Measurements from ENCODE around the gene TMEM215.
"Not testable (repeated sequence)": the region's sequence is repeated elsewhere in the genome, so short reads cannot be mapped to it uniquely, and the experiment has no call there.

Gene TMEM215, protein sequence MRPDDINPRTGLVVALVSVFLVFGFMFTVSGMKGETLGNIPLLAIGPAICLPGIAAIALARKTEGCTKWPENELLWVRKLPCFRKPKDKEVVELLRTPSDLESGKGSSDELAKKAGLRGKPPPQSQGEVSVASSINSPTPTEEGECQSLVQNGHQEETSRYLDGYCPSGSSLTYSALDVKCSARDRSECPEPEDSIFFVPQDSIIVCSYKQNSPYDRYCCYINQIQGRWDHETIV
- total RNA-seq = 0 to 0.04 reads per million in 2 donors

DNA sequence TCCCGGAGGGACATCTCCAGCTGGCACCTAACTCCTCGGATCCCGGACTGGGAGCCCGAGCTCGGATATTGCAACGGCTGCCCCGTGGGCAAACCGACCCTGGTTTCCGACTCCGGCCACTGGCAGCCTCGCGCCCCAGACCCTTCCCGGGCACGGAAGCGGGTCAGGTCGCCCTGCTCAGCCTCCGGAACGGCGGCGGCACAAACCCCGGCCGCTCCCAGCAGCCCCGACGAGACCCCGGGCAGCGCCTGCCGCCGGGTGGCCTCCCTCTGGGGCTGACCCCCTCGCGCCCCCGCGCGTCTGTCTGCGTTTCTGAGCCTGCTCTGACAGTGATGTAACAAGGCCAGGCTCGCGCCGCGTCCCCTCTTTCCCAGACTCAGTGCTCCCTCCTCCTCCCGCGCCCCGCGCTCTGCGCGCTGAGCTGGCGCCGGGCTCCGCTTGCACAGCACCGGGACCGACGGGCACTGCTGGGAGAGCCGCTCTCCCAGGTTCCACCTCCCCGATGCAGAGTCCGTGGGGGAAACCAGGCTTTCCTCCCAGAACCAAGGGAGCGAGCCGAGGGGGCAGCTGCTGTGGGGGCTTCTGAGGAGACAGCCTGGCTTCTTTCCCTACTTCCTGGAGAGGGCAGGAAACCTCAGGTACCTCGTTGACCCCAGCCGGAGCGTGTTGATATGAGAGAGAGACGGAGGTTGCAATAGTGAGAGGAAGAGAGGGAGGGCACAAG is at the start of gene TMEM215:
Gene TMEM215 (plus strand): TSS at position 373 of the 724 bp plus-strand sequence. CDS start 644 bp downstream, outside the sequence.
- DNase-seq = peak; percentile 7

DNA sequence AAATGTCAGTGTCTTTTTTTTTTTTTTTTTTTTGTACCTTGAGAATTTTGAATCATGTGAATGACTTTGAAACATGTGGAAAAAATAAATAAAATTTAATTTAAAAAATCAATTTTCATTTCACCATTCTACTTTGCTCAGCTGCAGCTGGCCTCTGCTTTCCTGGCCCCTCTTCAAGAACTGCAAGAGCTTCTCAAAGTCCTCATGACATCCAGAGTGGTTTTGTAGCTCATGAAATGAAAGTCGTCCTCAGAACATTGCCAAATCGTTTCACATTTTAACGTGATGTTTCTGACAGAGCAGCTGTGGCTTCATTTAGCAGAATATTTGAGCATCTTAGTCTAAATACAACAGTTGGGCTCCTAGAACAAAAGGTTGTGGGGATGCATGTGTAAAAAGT is 47.9 kb upstream of the TMEM215 start:
- DNase-seq = no peak

DNA sequence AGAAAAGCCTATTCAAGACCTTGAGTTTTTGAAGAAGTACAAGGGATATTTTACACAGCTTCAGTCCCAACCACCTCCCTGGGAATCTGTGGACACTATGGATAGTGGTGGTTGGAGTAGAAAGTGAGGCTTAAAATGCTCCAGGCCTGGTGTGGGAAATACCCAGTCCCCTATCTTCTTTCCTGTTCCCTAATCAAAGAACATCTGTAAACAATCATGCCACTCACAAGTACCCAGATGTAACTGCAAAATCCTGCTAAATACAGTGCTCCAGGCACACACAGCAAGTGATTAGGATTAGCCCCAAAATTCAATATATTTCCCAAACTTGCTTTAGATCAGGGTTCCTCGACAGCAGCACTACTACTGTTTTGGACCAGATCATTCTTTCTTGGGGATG is 46.0 kb upstream of the TMEM215 start:
- DNase-seq = no peak

DNA sequence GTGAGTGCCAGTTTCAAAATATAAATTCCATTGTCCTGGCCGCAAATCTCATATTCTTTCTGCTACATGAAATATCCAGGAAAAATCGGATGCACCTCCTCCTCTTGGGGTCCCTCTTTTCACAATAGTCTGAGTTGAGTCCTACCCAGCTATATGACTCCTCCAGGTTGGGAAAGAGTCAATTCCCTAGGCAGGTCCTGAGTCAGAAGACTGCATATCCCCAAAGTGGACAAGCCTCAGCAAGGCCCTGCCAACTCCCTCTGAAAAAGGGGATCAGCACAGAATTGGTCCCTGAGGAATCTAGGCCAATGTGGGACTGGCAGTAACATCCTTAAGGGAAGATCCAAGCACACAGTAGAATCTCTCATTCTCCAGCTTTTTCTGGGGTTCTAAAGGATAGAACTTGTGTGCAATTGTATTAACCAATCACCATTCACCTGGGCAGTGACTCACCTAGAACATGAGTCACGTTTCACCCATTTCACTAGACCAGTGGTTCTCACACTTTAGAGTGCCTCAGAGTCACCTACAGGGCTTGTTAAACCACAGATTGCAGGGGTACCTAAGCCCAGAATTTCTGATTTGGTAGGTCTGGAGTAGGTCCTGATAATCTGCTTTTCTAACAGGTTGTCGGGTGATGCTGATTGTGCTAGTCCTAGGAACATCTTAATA is 44.7 kb upstream of the TMEM215 start:
- no peak for DNase-seq

DNA sequence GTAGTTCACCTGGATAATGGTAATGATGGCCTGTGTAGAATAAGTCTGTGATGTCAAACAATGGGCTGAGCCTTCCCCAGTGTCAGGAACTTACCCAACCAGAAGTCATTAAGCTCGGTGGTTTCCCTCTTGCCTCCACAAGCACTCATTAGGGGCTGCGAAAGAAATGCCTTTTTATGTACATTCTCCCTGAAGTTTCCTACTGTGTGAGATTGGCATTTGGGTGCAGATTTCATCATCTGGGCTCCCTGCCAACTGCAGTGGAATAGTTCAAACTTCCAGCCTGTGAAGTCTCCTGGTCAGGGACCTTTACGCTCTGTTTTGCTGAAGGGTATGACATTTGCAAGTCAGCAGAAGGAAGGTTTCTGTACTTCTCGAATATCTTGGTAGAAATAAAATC is 41.6 kb upstream of the TMEM215 start:
- DNase-seq = no peak

DNA sequence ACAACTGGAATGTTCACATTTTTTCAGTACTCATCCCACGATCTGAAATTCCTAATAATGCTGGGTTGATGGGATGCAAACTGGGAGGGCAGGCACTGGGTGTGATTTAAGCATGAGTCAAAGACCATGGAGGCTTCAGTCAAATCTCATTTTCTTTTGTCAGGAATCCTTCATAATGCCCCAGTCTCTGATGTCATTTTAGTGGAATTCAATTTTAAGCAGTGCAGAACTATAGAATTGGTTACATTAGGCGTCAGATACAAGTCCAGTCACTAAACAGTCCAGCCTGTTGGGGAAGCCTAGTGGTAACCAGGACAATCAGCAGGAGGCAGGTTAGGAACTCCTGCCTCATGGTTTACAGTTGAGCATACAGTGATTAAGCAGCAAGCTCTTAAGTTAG is 41.0 kb upstream of the TMEM215 start:
- no peak for DNase-seq

DNA sequence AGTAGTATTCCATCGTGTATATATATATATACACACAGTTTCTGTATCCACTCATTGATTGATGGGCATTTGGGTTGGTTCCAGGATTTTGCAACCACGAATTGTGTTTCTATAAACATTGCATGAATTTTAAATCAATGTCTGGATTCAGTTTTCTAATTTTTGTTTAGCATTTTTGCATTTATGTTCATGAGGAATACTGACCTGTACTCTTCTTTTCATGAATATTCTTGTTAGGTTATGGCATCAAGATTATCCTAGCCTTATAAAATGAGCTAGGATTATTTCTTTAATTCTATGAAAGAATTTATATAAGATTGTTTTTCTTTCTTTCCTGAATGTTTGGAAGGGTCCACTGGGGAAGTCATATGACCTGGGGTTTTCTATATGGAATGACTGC is 35.3 kb upstream of the TMEM215 start:
- no peak for DNase-seq

DNA sequence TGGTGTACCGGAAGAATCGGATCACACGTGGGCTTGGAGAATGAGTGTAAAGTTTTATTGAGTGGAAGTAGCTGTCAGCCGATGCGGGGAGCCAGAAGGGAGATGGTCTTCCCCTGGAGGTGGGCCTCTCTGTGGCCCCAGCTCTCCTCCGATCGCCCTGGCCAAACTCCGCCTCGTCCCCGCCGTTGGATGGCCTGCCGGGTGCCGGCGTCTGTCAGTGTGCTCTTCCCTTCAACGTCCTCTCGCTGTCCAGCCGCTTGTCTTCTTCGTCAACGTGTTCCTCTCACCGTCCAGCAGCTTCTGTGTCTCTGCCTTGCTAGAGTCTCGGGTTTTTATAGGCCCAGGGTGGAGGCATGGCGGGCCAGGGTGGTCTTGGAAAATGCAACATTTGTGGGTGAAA is 27.6 kb upstream of the TMEM215 start:
- no peak for DNase-seq

DNA sequence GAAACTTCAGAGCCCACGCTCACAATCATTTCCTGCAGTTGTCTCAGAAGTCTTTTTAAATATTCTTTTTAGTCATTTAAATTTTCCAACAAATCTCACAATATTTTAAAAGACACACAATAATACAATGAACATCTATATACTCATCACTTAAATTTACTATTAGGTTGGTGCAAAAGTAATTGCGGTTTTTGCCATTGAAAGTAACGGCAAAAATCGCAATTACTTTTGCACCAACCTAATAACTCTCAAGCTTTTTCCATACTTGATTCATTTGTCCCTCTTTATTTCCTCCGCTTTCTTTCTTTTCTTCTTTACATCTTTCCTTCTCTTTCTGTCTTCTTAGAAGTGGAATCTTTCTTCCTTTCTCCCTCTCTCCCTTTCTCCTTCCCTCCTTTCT is 19.2 kb upstream of the TMEM215 start:
- no peak for DNase-seq

DNA sequence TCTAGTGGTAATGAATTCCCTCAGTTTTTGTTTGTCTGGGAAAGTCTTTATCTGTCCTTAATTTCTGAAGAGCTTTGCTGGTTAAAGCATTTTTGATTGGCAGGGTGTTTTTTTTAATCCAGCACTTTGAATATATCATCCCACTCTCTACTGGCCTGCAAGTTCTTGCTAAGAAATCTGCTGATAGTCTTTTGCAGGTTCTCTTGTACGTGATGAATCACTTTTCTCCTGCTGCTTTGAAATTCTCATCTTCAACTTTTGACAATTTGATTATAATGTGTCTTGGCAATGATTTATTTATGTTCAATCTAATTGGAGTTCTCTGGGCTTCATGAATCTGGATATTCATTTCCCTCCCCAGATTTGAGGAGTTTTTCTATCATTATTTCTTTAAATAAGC is 8.1 kb upstream of the TMEM215 start:
- no peak for DNase-seq

DNA sequence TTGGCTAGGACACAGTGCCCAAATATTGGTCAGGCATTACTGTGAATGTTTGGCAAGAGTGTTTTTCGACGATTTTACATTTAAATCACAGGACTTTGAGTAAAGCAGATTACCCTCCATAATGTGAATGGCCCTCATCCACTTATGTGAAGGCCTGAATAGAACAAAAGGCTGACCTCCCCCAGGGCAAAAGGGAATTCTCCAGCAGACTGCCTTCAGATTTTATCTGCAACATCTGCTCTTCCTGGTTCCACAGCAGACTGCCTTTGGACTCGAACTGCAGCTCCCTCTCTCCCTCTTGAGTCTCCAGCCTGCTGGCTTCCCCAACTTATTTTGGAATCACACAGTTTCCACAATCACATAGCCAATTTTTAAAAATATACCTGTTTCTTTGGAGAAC is 7.1 kb upstream of the TMEM215 start:
- no peak for DNase-seq

DNA sequence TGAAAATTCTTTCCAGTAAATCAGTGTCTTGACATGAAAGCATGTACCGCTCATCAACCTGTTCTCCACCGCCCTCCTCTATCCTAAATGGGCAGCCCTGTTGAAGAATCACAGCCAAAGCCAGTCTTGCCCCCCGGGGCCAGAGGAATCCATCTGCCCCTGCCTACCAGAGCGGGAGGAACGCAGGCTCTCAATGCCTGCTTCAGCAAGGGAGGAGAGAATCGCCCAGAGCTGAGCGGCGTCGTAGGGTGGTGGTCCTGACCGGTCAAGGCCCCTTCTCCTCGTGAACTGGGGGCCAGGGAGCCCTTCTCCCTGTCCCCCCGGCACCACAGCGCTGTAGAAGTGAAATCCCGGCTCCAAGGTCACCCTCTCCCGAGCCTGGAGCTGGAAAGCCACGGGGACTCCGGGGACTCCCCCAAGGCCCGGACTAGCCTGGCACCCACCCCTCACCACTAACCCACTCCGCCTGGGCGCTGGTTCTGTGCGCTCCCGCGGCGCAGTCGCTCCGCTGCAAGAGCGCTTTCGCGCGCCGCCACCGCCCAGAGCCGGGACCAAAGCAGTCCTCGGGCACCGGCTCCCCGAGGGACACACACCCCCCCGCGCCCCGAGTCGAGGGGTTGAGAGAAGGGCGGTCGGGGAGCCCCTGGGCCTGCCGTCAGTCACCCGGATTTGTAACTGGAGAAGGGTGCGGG is 718 bp upstream of the TMEM215 start:
- DNase-seq = peak; percentile 5

DNA sequence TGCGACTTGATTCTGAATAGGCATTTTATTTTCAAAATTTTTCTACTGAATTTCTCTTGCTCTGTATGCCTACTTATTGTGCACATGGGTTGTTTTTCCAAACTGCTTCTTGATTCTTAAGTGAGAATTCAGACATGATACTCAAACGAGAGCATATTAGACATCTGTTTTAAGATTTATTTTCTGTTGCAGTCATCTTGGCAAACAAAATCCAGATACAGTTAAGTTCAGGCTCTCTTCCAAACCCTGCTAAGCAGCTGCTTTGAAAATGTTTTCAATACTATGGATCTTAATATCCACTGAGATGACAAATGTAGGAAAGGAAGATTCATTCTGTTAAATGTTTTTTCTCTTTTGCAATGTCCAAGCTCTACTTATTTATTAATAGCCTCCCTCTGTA is 4.5 kb downstream of the TMEM215 start:
- DNase-seq = no peak

DNA sequence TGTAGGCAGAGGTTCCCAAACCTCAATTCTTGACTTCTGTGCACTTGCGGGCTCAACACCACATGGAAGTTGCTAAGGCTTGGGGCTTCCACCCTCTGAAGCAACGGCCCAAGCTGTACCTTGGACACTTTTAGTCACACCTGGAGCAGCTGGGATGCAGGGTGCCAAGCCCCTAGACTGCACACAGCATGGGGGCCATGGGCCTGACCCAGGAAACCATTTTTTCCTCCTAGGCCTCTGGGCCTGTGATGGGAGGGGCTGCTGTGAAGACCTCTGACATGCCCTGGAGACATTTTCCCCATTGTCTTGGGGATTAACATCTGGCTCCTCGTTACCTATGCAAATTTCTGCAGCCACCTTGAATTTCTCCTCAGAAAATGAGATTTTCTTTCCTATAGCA is 12.7 kb downstream of the TMEM215 start:
- DNase-seq = not testable (repeated sequence)

DNA sequence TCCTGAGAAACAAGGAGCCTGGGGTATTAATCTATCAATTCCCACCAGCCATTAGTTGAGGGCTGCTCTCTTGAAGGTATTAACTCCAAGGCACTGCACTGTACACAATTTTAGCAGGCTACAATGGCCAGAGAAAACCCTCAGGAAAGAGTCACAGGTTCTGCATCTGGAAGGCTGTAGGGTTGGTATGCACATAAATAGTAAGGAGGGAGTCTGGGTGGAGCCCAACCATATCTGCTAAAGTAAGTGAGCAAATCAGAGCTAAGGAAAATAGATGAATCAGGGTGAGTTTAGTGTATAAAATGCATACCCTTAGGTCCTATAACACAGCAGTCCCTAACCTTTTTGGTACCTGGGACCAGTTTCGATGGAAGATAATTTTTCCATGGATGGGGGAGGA is 18.2 kb downstream of the TMEM215 start:
- DNase-seq = no peak

DNA sequence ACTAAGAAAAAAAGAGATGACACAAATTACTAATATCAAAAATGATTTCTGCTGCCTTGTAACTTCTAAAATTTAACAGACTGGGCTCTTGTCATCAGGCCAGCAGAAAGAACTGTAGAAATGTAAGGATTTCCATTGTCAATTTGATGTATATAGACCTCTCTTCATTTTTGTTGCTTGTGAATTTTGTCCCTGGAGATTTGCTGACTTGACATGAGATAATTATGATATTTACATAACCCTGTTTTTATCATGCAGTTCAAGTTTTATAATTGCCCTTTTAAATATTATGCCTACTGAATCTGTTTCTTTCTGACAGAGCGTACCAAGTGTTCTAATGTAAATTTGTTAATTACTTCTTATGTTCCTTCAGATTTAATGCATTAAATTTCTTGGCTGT is 23.9 kb downstream of the TMEM215 start:
- no peak for DNase-seq

DNA sequence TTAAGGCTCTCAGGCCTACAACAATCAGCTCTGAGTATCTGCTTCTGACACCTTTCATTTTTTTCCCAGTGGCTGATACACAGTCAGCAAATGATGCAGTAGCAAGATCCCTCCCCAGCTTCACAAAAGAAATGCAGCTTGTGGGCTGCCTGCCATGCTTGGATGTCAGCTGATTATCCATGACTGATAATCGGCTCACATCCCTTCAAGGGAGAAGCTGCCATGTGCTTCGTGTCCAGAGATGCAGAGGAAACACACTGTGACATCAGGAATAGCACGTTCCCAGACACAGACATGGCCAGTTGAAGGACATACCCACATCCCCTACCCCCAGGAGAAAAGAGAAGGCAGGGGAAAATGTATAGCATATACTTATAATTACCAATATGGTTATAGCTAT is 27.9 kb downstream of the TMEM215 start:
- DNase-seq = no peak

DNA sequence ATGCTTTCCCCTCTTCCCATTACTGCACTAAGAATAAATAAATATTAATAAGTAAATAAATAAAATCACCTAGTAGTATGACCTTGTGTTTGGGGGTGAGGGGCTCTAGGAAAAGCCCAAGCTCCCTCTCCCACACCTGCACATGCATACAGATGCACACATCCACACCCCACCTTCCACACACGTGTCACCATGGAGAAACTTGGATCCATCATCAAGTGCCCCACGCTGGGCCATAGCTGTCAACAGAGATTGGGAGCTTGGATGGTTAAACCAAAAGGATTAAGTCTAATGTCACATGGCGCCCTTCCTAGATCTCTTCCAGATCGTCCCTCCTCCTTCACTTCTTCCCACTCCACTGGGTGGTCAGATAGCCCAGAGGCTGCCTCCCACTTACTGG is 37.0 kb downstream of the TMEM215 start:
- DNase-seq = no peak

DNA sequence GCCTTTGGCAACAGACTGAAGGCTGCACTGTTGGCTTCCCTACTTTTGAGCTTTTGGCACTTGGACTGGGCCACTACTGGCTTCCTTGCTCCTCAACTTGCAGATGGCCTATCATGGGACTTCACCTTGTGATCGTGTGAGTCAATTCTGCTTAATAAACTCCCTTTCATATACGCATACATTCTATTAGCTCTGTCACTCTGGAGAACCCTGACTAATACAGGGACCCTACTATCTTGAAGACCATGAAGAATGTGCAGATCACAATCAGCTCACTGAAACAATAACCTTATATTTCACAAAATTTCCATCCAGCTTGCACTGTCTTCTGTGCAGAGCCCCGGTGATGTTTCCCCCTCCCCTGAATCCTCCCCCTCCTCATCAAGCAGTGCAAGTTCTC is 39.8 kb downstream of the TMEM215 start:
- no peak for DNase-seq

DNA sequence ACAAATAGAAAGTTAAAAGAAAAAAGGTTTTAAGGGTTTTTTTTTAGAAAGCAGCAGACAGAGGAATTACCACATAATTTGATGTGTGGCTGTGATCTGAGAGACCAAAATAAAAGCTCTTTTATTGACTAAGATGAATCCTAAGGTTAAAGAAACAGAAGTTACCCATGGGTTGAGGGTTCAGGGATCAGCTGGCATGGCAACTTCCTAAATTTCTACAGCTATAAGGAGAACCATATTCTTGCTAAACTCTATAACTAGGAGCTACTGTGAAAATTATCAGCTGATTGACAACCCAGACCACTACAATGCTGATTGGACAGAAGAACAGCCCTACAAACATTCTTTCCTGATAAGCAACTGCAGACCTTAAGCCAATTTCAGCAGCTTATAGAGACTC is 40.2 kb downstream of the TMEM215 start:
- DNase-seq = no peak

DNA sequence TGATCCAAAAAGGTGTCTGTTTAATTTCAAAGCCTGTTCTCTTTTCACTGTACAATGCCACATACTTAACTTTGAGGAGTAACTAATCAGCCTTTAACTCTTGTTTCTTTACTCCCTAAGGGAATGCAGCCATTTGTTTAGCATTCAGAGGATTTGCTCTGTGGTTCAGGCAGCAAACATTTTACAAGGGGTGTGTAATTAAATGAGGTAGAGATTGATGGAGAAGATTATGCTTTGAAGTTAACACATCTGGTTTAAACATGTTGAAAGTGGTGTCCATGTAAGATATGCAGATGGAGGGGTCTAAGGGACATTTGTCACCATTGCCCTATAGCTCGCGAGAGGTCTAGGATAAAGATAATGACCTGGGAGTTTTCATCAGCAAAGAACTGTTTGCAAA is 41.9 kb downstream of the TMEM215 start:
- DNase-seq = no peak

DNA sequence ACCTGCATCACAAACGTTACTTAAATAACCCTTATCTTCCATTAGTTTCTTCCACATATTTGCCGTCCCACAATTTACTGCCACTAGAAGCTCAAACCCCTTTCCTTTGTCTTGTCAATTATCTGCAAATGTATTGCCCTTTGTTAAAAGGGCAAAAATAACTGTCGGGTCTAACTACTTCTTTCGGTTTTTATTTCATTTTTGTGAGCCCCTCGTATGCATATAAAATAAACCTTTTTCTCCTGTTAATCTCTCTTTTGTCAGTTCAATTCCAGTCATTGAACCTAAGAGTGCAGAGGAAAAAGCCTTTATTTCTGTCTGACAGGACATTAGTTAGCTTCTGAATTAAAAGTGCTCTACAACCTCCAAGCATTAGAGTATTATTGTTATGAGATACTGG is 45.5 kb downstream of the TMEM215 start:
- no peak for DNase-seq

DNA sequence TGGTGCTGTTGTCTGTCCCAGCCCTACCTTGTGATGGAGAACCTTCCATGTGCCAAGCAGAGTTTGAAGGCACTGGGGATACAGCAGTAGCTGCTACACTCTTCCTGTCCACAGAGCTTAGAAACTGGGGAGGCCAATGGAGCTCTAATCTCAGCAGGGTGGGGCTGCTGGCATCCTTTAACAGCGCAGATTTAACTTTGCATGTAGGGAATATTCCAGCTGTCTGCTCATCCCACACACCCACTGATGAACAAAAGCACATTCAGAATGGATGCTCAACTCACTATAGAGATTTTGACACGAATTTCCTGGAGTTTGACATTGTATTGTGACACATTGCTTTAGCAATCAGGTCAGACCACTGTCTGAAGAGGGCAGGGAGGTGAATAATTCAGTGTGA is 49.0 kb downstream of the TMEM215 start:
- no peak for DNase-seq

Measured in activated gamma-delta T cell (primary cell).